ENCODE measurements around the gene CPN1. TPM values are rescaled to one million over a fixed set of nuclear protein-coding genes. Genes with fewer than 3 reads are reported as not detected.

Gene CPN1
- total RNA-seq, 1 donor from 2014 or later: not detected

DNA sequence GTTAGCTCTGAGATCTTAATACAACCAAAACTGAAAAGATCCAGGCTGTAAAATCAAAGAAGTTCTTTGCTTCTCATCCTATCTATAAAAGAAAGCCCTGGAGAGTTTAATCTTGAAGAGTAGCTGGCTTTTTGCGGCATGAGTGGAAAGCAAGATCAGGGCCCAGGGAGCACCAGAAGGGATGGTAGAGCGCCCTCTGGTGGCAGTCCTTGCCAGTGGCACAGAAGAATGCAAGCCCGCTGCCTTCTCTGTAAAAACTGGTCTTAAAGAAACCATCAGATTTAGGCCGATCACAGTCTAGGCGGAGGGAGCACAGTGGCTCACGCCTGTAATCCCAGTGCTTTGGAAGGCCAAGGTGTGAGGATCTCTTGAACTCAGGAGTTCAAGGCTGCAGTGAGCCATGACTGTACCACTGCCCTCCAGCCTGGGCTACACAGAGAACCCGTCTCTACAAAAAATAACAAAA, 35.6 kb downstream of the CPN1 start:
- DNase-seq (ENCODE audit: low spot score): peak; percentile 91
- peak; percentile 96 for TF ChIP-seq CTCF (IDR thresholded peaks at IDR 0.05)
- no peaks in the 10 kb centered on the region for H3K9me3 Mint-ChIP-seq (ENCODE audit: low read depth)
- peaks cover 22% of the 10 kb centered on the region for H3K4me1 Mint-ChIP-seq (ENCODE audit: low read depth)
- H3K27me3 Mint-ChIP-seq (ENCODE audit: low read depth): no peaks in the 10 kb centered on the region
- H3K27ac Mint-ChIP-seq (ENCODE audit: unreplicated experiment): no peak overlapping the region
- no peaks in the 10 kb centered on the region for H3K36me3 Mint-ChIP-seq (ENCODE audit: low read depth)
- H3K4me3 Mint-ChIP-seq (ENCODE audit: unreplicated experiment): no peak overlapping the region

- no peak overlapping the region for H3K4me3 Mint-ChIP-seq (ENCODE audit: unreplicated experiment)
- H3K27me3 Mint-ChIP-seq (ENCODE audit: low read depth): no peaks in the 10 kb centered on the region
- H3K27ac Mint-ChIP-seq (ENCODE audit: unreplicated experiment): no peak overlapping the region
- no peak for DNase-seq (ENCODE audit: low spot score)
- no peaks in the 10 kb centered on the region for H3K36me3 Mint-ChIP-seq (ENCODE audit: low read depth)
- no peak for TF ChIP-seq CTCF (IDR thresholded peaks at IDR 0.05)
- peaks cover 22% of the 10 kb centered on the region for H3K4me1 Mint-ChIP-seq (ENCODE audit: low read depth)
- no peaks in the 10 kb centered on the region for H3K9me3 Mint-ChIP-seq (ENCODE audit: low read depth)
Measured at GRCh38 chr10:100045592-100045991, 36.1 kb downstream of the CPN1 start.

GRCh38 chr10:100043796-100044195, 37.9 kb downstream of the CPN1 start:
- Mint-ChIP-seq H3K9me3 (ENCODE audit: low read depth) (no peaks in the 10 kb centered on the region), H3K27me3 (ENCODE audit: low read depth) (no peaks in the 10 kb centered on the region), H3K4me1 (ENCODE audit: low read depth) (peaks cover 22% of the 10 kb centered on the region), H3K4me3 (ENCODE audit: unreplicated experiment) (no peak overlapping the region), H3K36me3 (ENCODE audit: low read depth) (no peaks in the 10 kb centered on the region), H3K27ac (ENCODE audit: unreplicated experiment) (peak overlapping the region; percentile 57)
- no peak for DNase-seq (ENCODE audit: low spot score)
- TF ChIP-seq CTCF (IDR thresholded peaks at IDR 0.05): no peak

DNA sequence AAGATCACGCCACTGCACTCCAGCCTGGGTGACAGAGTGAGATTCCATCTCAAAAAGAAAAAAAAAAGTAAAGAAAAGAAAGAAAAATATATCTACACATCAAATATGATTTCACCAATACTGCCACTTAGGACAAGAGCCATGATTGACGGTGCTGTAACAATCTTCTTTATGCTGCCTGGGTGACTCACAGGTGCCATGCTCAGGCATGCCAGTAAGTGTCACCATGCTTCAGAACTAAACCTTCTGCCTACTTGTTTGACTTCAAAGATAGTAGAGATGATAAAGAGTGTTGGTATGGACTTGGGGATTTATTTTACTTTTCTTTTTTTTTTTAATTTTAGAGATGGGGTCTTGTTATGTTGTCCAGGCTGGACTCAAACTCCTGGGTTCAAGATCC, 38.3 kb downstream of the CPN1 start:
- Mint-ChIP-seq H3K36me3 (ENCODE audit: low read depth) (no peaks in the 10 kb centered on the region), H3K4me1 (ENCODE audit: low read depth) (peaks cover 26% of the 10 kb centered on the region)

GRCh38 chr10:100041306-100042002, 40.2 kb downstream of the CPN1 start:
- Mint-ChIP-seq H3K27me3 (ENCODE audit: low read depth) (no peaks in the 10 kb centered on the region), H3K4me3 (ENCODE audit: unreplicated experiment) (no peak overlapping the region), H3K9me3 (ENCODE audit: low read depth) (no peaks in the 10 kb centered on the region), H3K27ac (ENCODE audit: unreplicated experiment) (no peak overlapping the region), H3K4me1 (ENCODE audit: low read depth) (peaks cover 27% of the 10 kb centered on the region), H3K36me3 (ENCODE audit: low read depth) (no peaks in the 10 kb centered on the region)
- no peak for TF ChIP-seq CTCF (IDR thresholded peaks at IDR 0.05)
- no peak for DNase-seq (ENCODE audit: low spot score)

More for the DNA sequence above, 38.3 kb downstream of the CPN1 start:
- no peaks in the 10 kb centered on the region for H3K27me3 Mint-ChIP-seq (ENCODE audit: low read depth)
- no peaks in the 10 kb centered on the region for H3K9me3 Mint-ChIP-seq (ENCODE audit: low read depth)
- no peak overlapping the region for H3K27ac Mint-ChIP-seq (ENCODE audit: unreplicated experiment)
- no peak for DNase-seq (ENCODE audit: low spot score)
- H3K4me3 Mint-ChIP-seq (ENCODE audit: unreplicated experiment): no peak overlapping the region
- TF ChIP-seq CTCF (IDR thresholded peaks at IDR 0.05): no peak

Data from chondrocyte (in vitro differentiated cells).